Peyer's patch (tissue), 4 donors: Measurements from ENCODE around the gene ST7.

Experiments used
- POLR2A ChIP-seq, 2 donors: fragments of 450-650 bp; IDR thresholded peaks; one replicate each; pipeline ENCODE4 v1.5.1; 2017; ENCODE audit warnings: antibody characterized with exemption in 2 of 2, mild to moderate bottlenecking in 2 of 2, moderate library complexity in 2 of 2
- TF ChIP-seq, protein P1 (sequence below), 6 experiments: fragments of 450-650 bp in 4 of 6; fragments of 200-600 bp in 2 of 6; sonication (generic) in 1 of 6; IDR thresholded peaks; one replicate each; pipeline ENCODE4 v1.5.1; 2017 to 2019; ENCODE audit warnings: antibody characterized with exemption in 6 of 6, mild to moderate bottlenecking in 3 of 6, moderate library complexity in 1 of 6

GRCh38 chr7:117019287-117019686 is 66.0 kb downstream of the ST7 start:
- no peak for TF ChIP-seq POLR2A (IDR thresholded peaks at IDR 0.05)
- TF ChIP-seq, protein P1, sequence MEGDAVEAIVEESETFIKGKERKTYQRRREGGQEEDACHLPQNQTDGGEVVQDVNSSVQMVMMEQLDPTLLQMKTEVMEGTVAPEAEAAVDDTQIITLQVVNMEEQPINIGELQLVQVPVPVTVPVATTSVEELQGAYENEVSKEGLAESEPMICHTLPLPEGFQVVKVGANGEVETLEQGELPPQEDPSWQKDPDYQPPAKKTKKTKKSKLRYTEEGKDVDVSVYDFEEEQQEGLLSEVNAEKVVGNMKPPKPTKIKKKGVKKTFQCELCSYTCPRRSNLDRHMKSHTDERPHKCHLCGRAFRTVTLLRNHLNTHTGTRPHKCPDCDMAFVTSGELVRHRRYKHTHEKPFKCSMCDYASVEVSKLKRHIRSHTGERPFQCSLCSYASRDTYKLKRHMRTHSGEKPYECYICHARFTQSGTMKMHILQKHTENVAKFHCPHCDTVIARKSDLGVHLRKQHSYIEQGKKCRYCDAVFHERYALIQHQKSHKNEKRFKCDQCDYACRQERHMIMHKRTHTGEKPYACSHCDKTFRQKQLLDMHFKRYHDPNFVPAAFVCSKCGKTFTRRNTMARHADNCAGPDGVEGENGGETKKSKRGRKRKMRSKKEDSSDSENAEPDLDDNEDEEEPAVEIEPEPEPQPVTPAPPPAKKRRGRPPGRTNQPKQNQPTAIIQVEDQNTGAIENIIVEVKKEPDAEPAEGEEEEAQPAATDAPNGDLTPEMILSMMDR (IDR thresholded peaks at IDR 0.05): no peak
